Measurements from ENCODE around the gene TBL3. TPM values are rescaled to one million over a fixed set of nuclear protein-coding genes. Genes with fewer than 3 reads are reported as not detected.

The TBL3 gene
- total and polyA plus RNA-seq, 2 of the 8 experiments (the other 6 are each of a cell fraction or from before 2014, with no cell fraction given), result 65.8 to 137 TPM

GRCh38 chr16:1950559-1950958 is 21.3 kb upstream of the TBL3 start:
- Histone ChIP-seq H4K91ac (replicated peaks; ENCODE audit: insufficient read length, low read length) (no peak overlapping the region), H3K23me2 (ENCODE audit: low read depth, low read length) (no peaks in the 10 kb centered on the region), H3K14ac (ENCODE audit: insufficient read length) (no peak overlapping the region), H2AFZ (ENCODE audit: low read length) (no peak overlapping the region), H3K27me3 (replicated peaks in 1 of 4; ENCODE audit: control insufficient read depth in 3 of 4, extremely low read depth in 1 of 4, insufficient read depth in 3 of 4, low read length in 3 of 4) (no peaks in the 10 kb centered on the region), H2BK12ac (ENCODE audit: low read depth, low read length) (no peak overlapping the region), H3K4ac (replicated peaks; ENCODE audit: insufficient read length, low read depth, low read length) (no peak overlapping the region), H4K8ac (ENCODE audit: extremely low read depth, insufficient read depth, low read length) (no peak overlapping the region), H3K4me3 (ENCODE audit: extremely low read depth in 1 of 4, insufficient read depth in 2 of 4, low read depth in 3 of 4, low read length in 4 of 4) (no peak overlapping the region), H2BK120ac (replicated peaks; ENCODE audit: low read depth, low read length) (no peak overlapping the region), H3K79me2 (ENCODE audit: control insufficient read depth in 1 of 2, insufficient read depth in 2 of 2, low read length in 2 of 2) (no peaks in the 10 kb centered on the region), H2BK20ac (ENCODE audit: low read length) (no peak overlapping the region), H3K23ac (ENCODE audit: insufficient read length) (no peak overlapping the region), H3K4me1 (replicated peaks in 1 of 4; ENCODE audit: control insufficient read depth in 3 of 4, insufficient read depth in 4 of 4, low read length in 3 of 4) (peaks cover 0 to 3% (median 0%) of the 10 kb centered on the region in 4 experiments; a peak in 3 of 7 replicates), H3K27ac (ENCODE audit: low read depth, low read length) (no peak overlapping the region), H3K36me3 (ENCODE audit: control insufficient read depth in 2 of 4, insufficient read depth in 4 of 4, low read length in 3 of 4) (no peaks in the 10 kb centered on the region), H3K79me1 (ENCODE audit: low read depth, low read length) (no peaks in the 10 kb centered on the region), H3K18ac (ENCODE audit: extremely low read depth, low read length) (no peak overlapping the region), H3K4me2 (ENCODE audit: insufficient read depth in 1 of 2, low read depth in 2 of 2, low read length in 2 of 2) (no peak overlapping the region), H3K9me3 (ENCODE audit: insufficient read depth in 2 of 2, low read depth in 1 of 2, low read length in 1 of 2) (no peaks in the 10 kb centered on the region), H4K5ac (ENCODE audit: insufficient read length, low read depth, low read length) (no peak overlapping the region), H2BK5ac (ENCODE audit: low read depth, low read length) (no peak overlapping the region), H2AK5ac (ENCODE audit: low read depth, low read length) (no peak overlapping the region), H3K56ac (replicated peaks; ENCODE audit: insufficient read length, low read depth, low read length) (no peak overlapping the region), H2BK15ac (ENCODE audit: low read length) (no peak overlapping the region), H4K20me1 (replicated peaks in 1 of 2; ENCODE audit: control insufficient read depth in 1 of 2, insufficient read depth in 2 of 2, low read length in 2 of 2) (peaks cover 0 to 4% of the 10 kb centered on the region in 2 experiments), H3K9ac (replicated peaks in 1 of 4; ENCODE audit: extremely low read depth in 1 of 4, low read depth in 3 of 4, low read length in 3 of 4) (no peak overlapping the region)
- no peak for FAIRE-seq
- ChIA-PET POLR2A (ENCODE audit: partially characterized antibody) (interaction anchor here (0.9 to 19.8 kb wide), 3 partner anchors 7 to 20 kb away, joined by 3 to 336 read pairs (median 165); partner anchors contain the start of genes MSRB1, NDUFB10, RNF151 and RPS2), CTCF (ENCODE audit: partially characterized antibody) (interaction anchor here (1.4 to 6.5 kb wide), 3 partner anchors 9 to 87 kb away, joined by 5 to 62 read pairs (median 7); partner anchors contain the start of gene MSRB1)
- DNase-seq (ENCODE audit: low read depth in 1 of 2, low spot score in 2 of 2), result no peak
- no peak for TF ChIP-seq SP1 (IDR thresholded peaks at IDR 0.05; ENCODE audit: low read depth, low read length)
- TF ChIP-seq CTBP2 (IDR thresholded peaks at IDR 0.05; ENCODE audit: borderline replicate concordance, insufficient read depth, insufficient read length, low read length), result no peak
- no peak for TF ChIP-seq KDM4A (IDR thresholded peaks at IDR 0.05; ENCODE audit: low read depth, low read length, severe bottlenecking)
- WGBS, 2 experiments (ENCODE audit: extremely low coverage in 1 of 2, insufficient coverage in 1 of 2, insufficient read length in 1 of 2, insufficient replicate concordance in 2 of 2, low coverage in 1 of 2, low lambda C conversion rate in 2 of 2, missing lambda C conversion rate in 1 of 2), result 92% methylated on average over 19 of the region's 19 CpGs; no CpG with 5 or more reads in 1 of the 2 experiments

All from H1 (cell line).